ENCODE results near the gene CHRNB2.

CHRNB2 gene

GRCh38 chr1:154553056-154554030 is 14.2 kb upstream of the CHRNB2 start:
- peaks cover 43% of the 10 kb centered on the region for H3K79me2 ChIP-seq (ENCODE audit: low read length)
- H3K4me1 ChIP-seq (ENCODE audit: low read length), result peaks cover 31% of the 10 kb centered on the region
- no peak for DNase-seq
- H3K9me3 ChIP-seq (replicated peaks; ENCODE audit: insufficient read depth, low read length), result no peaks in the 10 kb centered on the region
- H3K4me3 ChIP-seq (ENCODE audit: low read length), result no peak overlapping the region
- no peak overlapping the region for H3K9ac ChIP-seq (ENCODE audit: low read length)
- no peak for TF ChIP-seq CTCF (IDR thresholded peaks at IDR 0.05; ENCODE audit: low read length)
- no peak for TF ChIP-seq EZH2 (optimal IDR thresholded peaks at IDR 0.05; ENCODE audit: low read depth, low read length)
- no peak for TF ChIP-seq EZH2phosphoT487 (IDR thresholded peaks at IDR 0.05; ENCODE audit: low read length)
- peaks cover 18% of the 10 kb centered on the region for H3F3A ChIP-seq (ENCODE audit: insufficient read depth, low read length)
- H3K9me2 ChIP-seq (replicated peaks; ENCODE audit: insufficient read depth, low read length), result no peaks in the 10 kb centered on the region
- no peaks in the 10 kb centered on the region for H3K27me3 ChIP-seq (replicated peaks; ENCODE audit: insufficient read depth, low read length)
- no peak overlapping the region for H2AFZ ChIP-seq (ENCODE audit: low read length)
- no peak overlapping the region for H3K4me2 ChIP-seq (ENCODE audit: low read depth, low read length)
- peaks cover 42% of the 10 kb centered on the region for H3K36me3 ChIP-seq (replicated peaks; ENCODE audit: insufficient read depth, low read length)
- 0 out of 2 replicates have a peak, but pooled peaks cover 15% of the 10 kb centered on the region for H4K20me1 ChIP-seq (ENCODE audit: insufficient read depth, low read length)
- no peak overlapping the region for H3K27ac ChIP-seq (ENCODE audit: low read length)

- Histone ChIP-seq H4K20me1 (ENCODE audit: insufficient read depth, low read length) (0 out of 2 replicates have a peak, but pooled peaks cover 10% of the 10 kb centered on the region), H3K27me3 (replicated peaks; ENCODE audit: insufficient read depth, low read length) (no peaks in the 10 kb centered on the region), H3K36me3 (replicated peaks; ENCODE audit: insufficient read depth, low read length) (peaks cover 34% of the 10 kb centered on the region), H3K9ac (ENCODE audit: low read length) (peak overlapping the region; percentile 87; the same call in 1 of the 2 replicates), H3F3A (ENCODE audit: insufficient read depth, low read length) (peaks cover 16% of the 10 kb centered on the region), H3K4me2 (ENCODE audit: low read depth, low read length) (peak overlapping the region; percentile 96), H2AFZ (ENCODE audit: low read length) (no peak overlapping the region), H3K9me3 (replicated peaks; ENCODE audit: insufficient read depth, low read length) (no peaks in the 10 kb centered on the region), H3K4me1 (ENCODE audit: low read length) (peaks cover 20% of the 10 kb centered on the region), H3K79me2 (ENCODE audit: low read length) (peaks cover 43% of the 10 kb centered on the region), H3K9me2 (replicated peaks; ENCODE audit: insufficient read depth, low read length) (no peaks in the 10 kb centered on the region), H3K27ac (ENCODE audit: low read length) (no peak overlapping the region), H3K4me3 (ENCODE audit: low read length) (peak overlapping the region; percentile 88)
- TF ChIP-seq EZH2 (optimal IDR thresholded peaks at IDR 0.05; ENCODE audit: low read depth, low read length), result no peak
- TF ChIP-seq CTCF (IDR thresholded peaks at IDR 0.05; ENCODE audit: low read length), result no peak
- no peak for TF ChIP-seq EZH2phosphoT487 (IDR thresholded peaks at IDR 0.05; ENCODE audit: low read length)
- no peak for DNase-seq
Observed at GRCh38 chr1:154556422-154556821, 11.2 kb upstream of the CHRNB2 start.

GRCh38 chr1:154557248-154557938 is 10.2 kb upstream of the CHRNB2 start:
- H3K36me3 ChIP-seq (replicated peaks; ENCODE audit: insufficient read depth, low read length), result peaks cover 26% of the 10 kb centered on the region
- H3K4me2 ChIP-seq (ENCODE audit: low read depth, low read length), result peak overlapping the region; percentile 96
- peaks cover 16% of the 10 kb centered on the region for H3K4me1 ChIP-seq (ENCODE audit: low read length)
- peaks cover 43% of the 10 kb centered on the region for H3K79me2 ChIP-seq (ENCODE audit: low read length)
- no peaks in the 10 kb centered on the region for H3K9me3 ChIP-seq (replicated peaks; ENCODE audit: insufficient read depth, low read length)
- no peaks in the 10 kb centered on the region for H3K9me2 ChIP-seq (replicated peaks; ENCODE audit: insufficient read depth, low read length)
- 0 out of 2 replicates have a peak, but pooled peaks cover 10% of the 10 kb centered on the region for H4K20me1 ChIP-seq (ENCODE audit: insufficient read depth, low read length)
- H3K27me3 ChIP-seq (replicated peaks; ENCODE audit: insufficient read depth, low read length), result no peaks in the 10 kb centered on the region
- H3F3A ChIP-seq (ENCODE audit: insufficient read depth, low read length), result peaks cover 16% of the 10 kb centered on the region
- peak overlapping the region; percentile 46 for H2AFZ ChIP-seq (ENCODE audit: low read length)
- H3K27ac ChIP-seq (ENCODE audit: low read length), result no peak overlapping the region
- peak overlapping the region; percentile 88 for H3K4me3 ChIP-seq (ENCODE audit: low read length)
- peak overlapping the region; percentile 87 for H3K9ac ChIP-seq (ENCODE audit: low read length)
- DNase-seq, result no peak
- TF ChIP-seq EZH2 (optimal IDR thresholded peaks at IDR 0.05; ENCODE audit: low read depth, low read length) (no peak), EZH2phosphoT487 (IDR thresholded peaks at IDR 0.05; ENCODE audit: low read length) (no peak), CTCF (IDR thresholded peaks at IDR 0.05; ENCODE audit: low read length) (no peak)

Data from MM.1S (cell line).